Common myeloid progenitor, CD34-positive (primary cell): Measurements from ENCODE around the gene ARHGEF7.

ENCODE experiments used
- CTCF ChIA-PET: fragments of 350-600 bp; sonication (Branson Sonifier 250); formaldehyde crosslinking; loops from one replicate; lab custom pipeline; 2021; ENCODE audit warnings: antibody characterized with exemption; lab: Charles Lee
- POLR2A ChIA-PET: fragments of 350-600 bp; sonication (Branson Sonifier 250); formaldehyde crosslinking; loops from one replicate; lab custom pipeline; 2021; ENCODE audit warnings: antibody characterized with exemption; lab: Charles Lee
- DNase-seq, 3 donors: peaks; one replicate each; pipeline versions ENCODE4 v3.0.0 to v3.0.0-alpha.2; 2013
- H3K27ac ChIP-seq, 2 experiments: 1 replicate in 1 of 2; 2 replicates in 1 of 2; pipeline ENCODE4 v1.7.0; 2013; ENCODE audit warnings: inconsistent platforms in 2 of 2, low read length in 2 of 2, mild to moderate bottlenecking in 2 of 2, low read depth in 1 of 2, moderate library complexity in 1 of 2; ENCODE audit not compliant: severe bottlenecking in 2 of 2, insufficient read depth in 1 of 2, poor library complexity in 1 of 2
- H3K27me3 ChIP-seq, 5 experiments: replicated peaks in 2 of 5; 1 replicate in 3 of 5; 2 replicates in 2 of 5; pipeline versions ENCODE4 v1.6.1 to v1.7.0; 2013; ENCODE audit warnings: low read length in 4 of 5, mild to moderate bottlenecking in 2 of 5, moderate library complexity in 2 of 5, inconsistent platforms in 1 of 5; ENCODE audit not compliant: insufficient read depth in 5 of 5, control insufficient read depth in 4 of 5
- H3K36me3 ChIP-seq, 4 experiments: 1 replicate in 2 of 4; 2 replicates in 2 of 4; pipeline versions ENCODE4 v1.6.1 to v1.7.0; 2013; ENCODE audit warnings: low read length in 3 of 4, control low read depth in 1 of 4, mild to moderate bottlenecking in 1 of 4; ENCODE audit not compliant: control insufficient read depth in 4 of 4, insufficient read depth in 4 of 4
- H3K4me1 ChIP-seq, 4 experiments: 1 replicate in 3 of 4; 2 replicates in 1 of 4; pipeline versions ENCODE4 v1.6.1 to v1.7.1; 2013; ENCODE audit warnings: low read length in 3 of 4, mild to moderate bottlenecking in 3 of 4, control low read depth in 1 of 4, inconsistent platforms in 1 of 4, moderate library complexity in 1 of 4; ENCODE audit not compliant: control insufficient read depth in 4 of 4, insufficient read depth in 4 of 4; ENCODE audit errors: control extremely low read depth in 1 of 4
- H3K4me3 ChIP-seq, 7 experiments: 1 replicate in 4 of 7; 2 replicates in 3 of 7; pipeline versions ENCODE4 v1.5.1 to v1.7.0; 2013; ENCODE audit warnings: mild to moderate bottlenecking in 7 of 7, low read length in 6 of 7, moderate library complexity in 6 of 7, inconsistent platforms in 2 of 7, low read depth in 2 of 7, control low read depth in 1 of 7; ENCODE audit not compliant: insufficient read depth in 4 of 7, control insufficient read depth in 1 of 7; ENCODE audit errors: extremely low read depth in 1 of 7
- H3K9me3 ChIP-seq, 5 experiments: 1 replicate in 4 of 5; 2 replicates in 1 of 5; pipeline versions ENCODE4 v1.6.1 to v1.7.1; 2013; ENCODE audit warnings: low read length in 4 of 5, mild to moderate bottlenecking in 2 of 5, inconsistent platforms in 1 of 5, low read depth in 1 of 5, moderate library complexity in 1 of 5; ENCODE audit not compliant: control insufficient read depth in 4 of 5, insufficient read depth in 2 of 5; ENCODE audit errors: control extremely low read depth in 1 of 5
- WGBS: methylation state at CpG from one replicate; pipeline ENCODE4 v1.1.5; 2013; ENCODE audit not compliant: insufficient coverage; 5-methylcytosine and 5-hydroxymethylcytosine counted together

The ARHGEF7 gene

DNA sequence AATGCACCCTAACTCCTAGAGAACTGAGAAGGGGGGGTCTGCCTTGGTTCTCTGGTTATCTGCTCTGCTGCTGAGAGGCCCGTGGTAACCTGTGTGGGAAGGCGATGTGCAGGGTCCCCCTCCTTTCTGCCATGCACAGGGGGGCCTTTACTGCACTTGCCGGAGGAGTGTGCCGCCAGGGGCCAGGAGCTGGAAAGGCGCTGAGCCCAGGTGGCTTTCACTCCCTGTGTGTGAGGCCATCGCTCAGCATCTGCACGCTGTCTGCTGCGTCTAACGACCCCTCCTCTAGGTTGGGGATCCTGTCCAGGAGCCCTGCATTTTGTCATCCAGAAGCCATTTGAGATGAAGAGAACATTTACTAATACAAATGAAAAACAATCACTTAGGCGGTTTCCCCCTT is 168.3 kb downstream of the ARHGEF7 start:
- DNase-seq, result no peak
- Histone ChIP-seq H3K36me3 (peaks cover 36 to 94% (median 68%) of the 10 kb centered on the region in 4 experiments), H3K27me3 (no peaks in the 10 kb centered on the region), H3K4me1 (peaks cover 0 to 11% (median 0%) of the 10 kb centered on the region in 4 experiments), H3K4me3 (no peak overlapping the region), H3K9me3 (no peaks in the 10 kb centered on the region), H3K27ac (no peak overlapping the region)
- ChIA-PET CTCF (no interaction called here), POLR2A (no interaction called here)
- 96% methylated on average over 8 of the region's 10 CpGs for WGBS

DNA sequence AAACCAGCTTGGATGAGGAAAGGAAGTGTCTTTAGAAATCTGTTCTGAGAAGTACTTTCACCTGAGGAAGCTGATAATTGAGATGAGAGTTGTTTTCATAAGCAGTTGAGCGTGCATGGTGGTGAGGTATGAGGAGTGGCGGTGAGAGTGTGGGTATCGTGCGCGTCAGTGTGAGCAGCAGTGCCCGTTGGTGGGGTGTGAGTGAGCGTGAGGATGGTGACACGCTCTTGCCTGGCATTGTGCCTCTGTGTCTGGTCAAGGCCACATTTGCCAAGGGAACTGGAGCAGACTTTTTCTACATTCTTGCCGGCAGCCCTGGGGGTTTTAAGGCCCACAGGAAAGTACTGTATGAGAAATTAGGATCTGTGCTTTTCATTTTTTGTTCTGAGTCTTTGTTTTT is 168.9 kb downstream of the ARHGEF7 start:
- no peak for DNase-seq
- Histone ChIP-seq H3K27me3 (no peaks in the 10 kb centered on the region), H3K36me3 (peaks cover 35 to 89% (median 65%) of the 10 kb centered on the region in 4 experiments), H3K4me3 (no peak overlapping the region), H3K4me1 (peaks cover 0 to 11% (median 0%) of the 10 kb centered on the region in 4 experiments), H3K9me3 (no peaks in the 10 kb centered on the region), H3K27ac (no peak overlapping the region)
- POLR2A ChIA-PET, result no interaction called here
- CTCF ChIA-PET, result no interaction called here
- 97% methylated on average over 9 of the region's 9 CpGs for WGBS

DNA sequence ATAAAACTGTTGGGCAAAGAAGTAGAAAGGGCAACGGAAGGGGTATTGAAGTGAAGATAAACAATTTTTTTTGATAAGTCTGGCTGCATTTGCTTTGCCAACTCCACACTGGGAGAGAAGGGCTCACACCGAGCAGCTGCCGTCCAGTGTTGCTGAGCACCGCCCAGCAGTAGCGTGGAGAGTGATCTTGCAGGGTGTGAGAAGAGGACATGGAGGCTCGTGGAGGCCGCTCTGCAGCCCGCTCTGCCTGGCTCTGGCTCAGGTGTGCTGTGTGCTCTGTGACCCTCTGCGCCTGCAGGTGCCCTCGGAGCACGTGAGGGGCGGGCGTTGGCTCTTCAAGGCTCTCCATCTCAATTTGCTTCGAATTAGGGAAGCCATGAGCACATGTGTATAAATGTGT is 169.5 kb downstream of the ARHGEF7 start:
- ChIA-PET POLR2A (no interaction called here), CTCF (no interaction called here)
- Histone ChIP-seq H3K4me3 (no peak overlapping the region), H3K36me3 (peaks cover 37 to 88% (median 67%) of the 10 kb centered on the region in 4 experiments), H3K9me3 (no peaks in the 10 kb centered on the region), H3K27ac (no peak overlapping the region), H3K4me1 (peaks cover 0 to 11% (median 0%) of the 10 kb centered on the region in 4 experiments), H3K27me3 (no peaks in the 10 kb centered on the region)
- WGBS, result 98% methylated on average over 14 of the region's 14 CpGs
- no peak for DNase-seq

DNA sequence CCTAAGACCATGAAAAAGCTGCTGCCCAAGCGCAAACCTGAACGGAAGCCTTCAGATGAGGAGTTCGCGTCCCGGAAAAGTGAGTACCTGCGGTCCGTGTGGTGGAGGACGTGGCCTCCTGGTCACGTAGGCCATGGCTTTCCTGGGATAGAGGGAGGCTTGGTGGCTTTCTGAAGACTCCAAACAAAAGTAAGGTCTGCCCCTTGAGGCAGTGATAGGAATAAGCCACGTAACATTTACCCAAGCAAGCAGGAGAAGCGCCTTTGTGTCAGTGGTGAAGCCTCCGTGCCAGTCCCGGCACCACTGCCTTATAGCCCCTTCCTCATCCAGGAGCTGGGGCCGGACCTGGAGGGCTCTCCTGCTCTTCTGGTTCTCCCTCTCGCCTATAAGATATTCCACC is 171.1 kb downstream of the ARHGEF7 start:
- H3K36me3 ChIP-seq, result peaks cover 33 to 86% (median 70%) of the 10 kb centered on the region in 4 experiments
- H3K4me3 ChIP-seq, result no peak overlapping the region
- peaks cover 0 to 5% (median 0%) of the 10 kb centered on the region in 5 experiments for H3K27me3 ChIP-seq
- ChIA-PET POLR2A (no interaction called here), CTCF (interaction anchor here (0.6 kb wide), 1 partner anchor 574 kb away, joined by 3 read pairs; no protein-coding TSS in a partner anchor)
- no peak overlapping the region for H3K27ac ChIP-seq
- H3K9me3 ChIP-seq, result no peaks in the 10 kb centered on the region
- H3K4me1 ChIP-seq, result peaks cover 0 to 11% (median 0%) of the 10 kb centered on the region in 4 experiments
- 89% methylated on average over 14 of the region's 15 CpGs for WGBS
- no peak for DNase-seq

DNA sequence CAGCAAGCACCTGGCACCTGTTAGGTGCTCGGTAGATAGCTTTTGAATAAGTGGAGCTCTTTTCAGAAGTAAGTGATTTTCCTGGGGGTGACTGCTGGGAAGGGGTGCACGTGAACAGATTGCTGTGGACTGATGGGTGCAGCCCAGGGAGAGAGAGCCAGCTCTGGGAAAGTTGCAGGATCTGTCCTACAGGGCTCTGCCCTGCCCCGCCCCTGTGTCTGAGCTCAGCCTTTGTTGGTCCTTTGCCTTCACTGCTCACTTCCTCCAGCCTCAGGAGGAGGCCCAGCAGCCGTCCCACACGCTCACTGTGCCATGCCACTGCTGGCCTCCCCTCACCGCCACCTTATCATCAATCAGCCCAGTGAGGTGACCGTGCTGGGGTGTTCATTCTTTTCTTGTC is 171.6 kb downstream of the ARHGEF7 start:
- DNase-seq, result no peak
- 94% methylated on average over 6 of the region's 7 CpGs for WGBS
- H3K27me3 ChIP-seq, result peaks cover 0 to 6% (median 0%) of the 10 kb centered on the region in 5 experiments
- H3K4me1 ChIP-seq, result peaks cover 0 to 9% (median 0%) of the 10 kb centered on the region in 4 experiments
- no peak overlapping the region for H3K4me3 ChIP-seq
- ChIA-PET POLR2A (no interaction called here), CTCF (no interaction called here)
- H3K36me3 ChIP-seq, result peaks cover 30 to 87% (median 69%) of the 10 kb centered on the region in 4 experiments
- H3K27ac ChIP-seq, result no peak overlapping the region
- no peaks in the 10 kb centered on the region for H3K9me3 ChIP-seq

DNA sequence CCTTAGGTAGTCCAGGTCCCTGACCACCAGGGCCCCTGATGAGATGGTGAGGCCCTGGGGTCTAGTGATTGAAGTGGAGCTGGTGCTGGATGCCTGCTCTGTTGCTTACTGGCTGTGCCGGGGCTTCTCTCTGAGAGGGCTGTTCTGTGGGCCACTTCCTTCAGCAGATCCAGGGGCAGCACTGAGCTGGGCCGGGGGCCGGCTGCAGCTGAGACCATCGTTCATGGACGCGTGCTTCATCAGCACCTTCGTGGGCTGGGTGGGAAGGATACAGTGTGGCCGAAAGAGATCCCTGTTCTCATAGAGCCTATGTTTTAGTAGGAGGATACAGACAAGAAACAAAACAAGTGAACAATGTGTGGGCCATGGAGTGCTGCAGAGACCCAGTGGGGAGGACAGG is 172.1 kb downstream of the ARHGEF7 start:
- Histone ChIP-seq H3K27ac (no peak overlapping the region), H3K4me1 (peaks cover 0 to 4% (median 0%) of the 10 kb centered on the region in 4 experiments), H3K4me3 (no peak overlapping the region), H3K27me3 (peaks cover 0 to 9% (median 0%) of the 10 kb centered on the region in 5 experiments), H3K9me3 (no peaks in the 10 kb centered on the region), H3K36me3 (peaks cover 28 to 88% (median 68%) of the 10 kb centered on the region in 4 experiments)
- CTCF ChIA-PET, result no interaction called here
- POLR2A ChIA-PET, result no interaction called here
- 99% methylated on average over 6 of the region's 8 CpGs for WGBS
- no peak for DNase-seq

DNA sequence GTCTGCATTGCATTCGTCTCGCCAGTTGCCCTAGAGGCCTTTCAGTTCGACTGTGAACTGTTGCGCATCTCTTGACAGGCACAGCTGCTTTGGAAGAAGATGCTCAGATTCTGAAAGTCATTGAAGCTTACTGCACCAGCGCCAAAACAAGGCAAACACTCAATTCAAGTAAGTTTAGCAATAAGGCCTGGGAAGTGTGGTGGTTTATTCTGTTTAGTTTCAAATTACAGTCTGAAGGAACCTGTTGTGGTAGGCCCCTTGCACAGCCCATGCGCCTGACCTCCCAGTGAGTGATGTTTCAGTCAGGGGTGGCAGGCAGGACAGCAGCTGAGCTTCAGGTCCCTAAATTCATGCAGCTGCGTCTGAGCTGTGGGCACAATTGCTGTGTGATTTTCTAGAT is 173.2 kb downstream of the ARHGEF7 start:
- no peak for DNase-seq
- ChIA-PET CTCF (interaction anchor here (1.8 kb wide), 1 partner anchor 11 kb away, joined by 3 read pairs; no protein-coding TSS in a partner anchor), POLR2A (no interaction called here)
- no peak overlapping the region for H3K4me3 ChIP-seq
- H3K9me3 ChIP-seq, result no peaks in the 10 kb centered on the region
- 100% methylated on average over 5 of the region's 7 CpGs for WGBS
- peaks cover 0 to 14% (median 0%) of the 10 kb centered on the region in 5 experiments for H3K27me3 ChIP-seq
- H3K36me3 ChIP-seq, result peaks cover 22 to 88% (median 73%) of the 10 kb centered on the region in 4 experiments
- no peak overlapping the region for H3K27ac ChIP-seq
- no peaks in the 10 kb centered on the region for H3K4me1 ChIP-seq
